GM20431 (cell line): ENCODE data around the gene HYAL4.

Experiments
- in situ Hi-C: fragments of 300-500 bp; cut with MseI, MboI; formaldehyde crosslinking; loops from one replicate; pipeline ENCODE4 v1.15.0; 2020; ENCODE audit warnings: low sequenced_read_pairs; ENCODE audit not compliant: unreplicated experiment

The HYAL4 gene

GRCh38 chr7:123845823-123846216 lies 851 bp downstream of the HYAL4 start:
- in situ Hi-C loops = no loop called here

- in situ Hi-C loops = no loop called here
These were observed 1.4 kb downstream of the HYAL4 start for GRCh38 chr7:123846217-123846891.

GRCh38 chr7:123847868-123848267 lies 2.9 kb downstream of the HYAL4 start:
- in situ Hi-C loops = no loop called here

GRCh38 chr7:123849855-123850254 lies 4.9 kb downstream of the HYAL4 start:
- in situ Hi-C loops = loop anchor here (25.0 kb wide), 1 partner anchor 163 kb away; no protein-coding TSS in a partner anchor

GRCh38 chr7:123851404-123851803 lies 6.4 kb downstream of the HYAL4 start:
- in situ Hi-C loops = loop anchor here (25.0 kb wide), 1 partner anchor 164 kb away; no protein-coding TSS in a partner anchor

GRCh38 chr7:123854291-123854690 lies 9.3 kb downstream of the HYAL4 start:
- in situ Hi-C loops = loop anchor here (25.0 kb wide), 1 partner anchor 167 kb away; no protein-coding TSS in a partner anchor

GRCh38 chr7:123856428-123856827 lies 11.5 kb downstream of the HYAL4 start:
- in situ Hi-C loops = loop anchor here (25.0 kb wide), 1 partner anchor 169 kb away; no protein-coding TSS in a partner anchor

GRCh38 chr7:123860848-123861247 lies 15.9 kb downstream of the HYAL4 start:
- in situ Hi-C loops = loop anchor here (10.0 to 25.0 kb wide), 2 partner anchors 66 to 174 kb away; no protein-coding TSS in a partner anchor

- in situ Hi-C loops = loop anchor here (10.0 to 25.0 kb wide), 2 partner anchors 68 to 175 kb away; no protein-coding TSS in a partner anchor
These were observed 17.8 kb downstream of the HYAL4 start for GRCh38 chr7:123862775-123863174.

GRCh38 chr7:123863461-123863860 lies 18.5 kb downstream of the HYAL4 start:
- in situ Hi-C loops = loop anchor here (10.0 to 25.0 kb wide), 2 partner anchors 69 to 176 kb away; no protein-coding TSS in a partner anchor

- in situ Hi-C loops = loop anchor here (10.0 to 25.0 kb wide), 2 partner anchors 69 to 177 kb away; no protein-coding TSS in a partner anchor
These were observed 19.0 kb downstream of the HYAL4 start for GRCh38 chr7:123864012-123864411.

- in situ Hi-C loops = loop anchor here (10.0 to 25.0 kb wide), 2 partner anchors 70 to 177 kb away; no protein-coding TSS in a partner anchor
These were observed 19.5 kb downstream of the HYAL4 start for GRCh38 chr7:123864436-123864835.

GRCh38 chr7:123864966-123865365 lies 20.0 kb downstream of the HYAL4 start:
- in situ Hi-C loops = loop anchor here (10.0 to 25.0 kb wide), 2 partner anchors 70 to 178 kb away; no protein-coding TSS in a partner anchor

GRCh38 chr7:123865517-123866117 lies 20.6 kb downstream of the HYAL4 start:
- in situ Hi-C loops = loop anchor here (10.0 to 25.0 kb wide), 2 partner anchors 71 to 178 kb away; no protein-coding TSS in a partner anchor

GRCh38 chr7:123867225-123867624 lies 22.3 kb downstream of the HYAL4 start:
- in situ Hi-C loops = loop anchor here (10.0 to 25.0 kb wide), 2 partner anchors 72 to 180 kb away; no protein-coding TSS in a partner anchor

GRCh38 chr7:123871998-123872867 lies 27.3 kb downstream of the HYAL4 start:
- in situ Hi-C loops = loop anchor here (25.0 kb wide), 1 partner anchor 185 kb away; no protein-coding TSS in a partner anchor

- in situ Hi-C loops = loop anchor here (25.0 kb wide), 1 partner anchor 186 kb away; no protein-coding TSS in a partner anchor
These were observed 27.9 kb downstream of the HYAL4 start for GRCh38 chr7:123872908-123873307.

- in situ Hi-C loops = no loop called here
These were observed 31.7 kb downstream of the HYAL4 start for GRCh38 chr7:123876557-123877256.

GRCh38 chr7:123879628-123880027 lies 34.7 kb downstream of the HYAL4 start:
- in situ Hi-C loops = no loop called here
